Measurements from ENCODE around the gene CTU2.

The CTU2 gene

GRCh38 chr16:88694221-88695087, 11.8 kb upstream of the CTU2 start:
- no peak for TF ChIP-seq CTCF (IDR thresholded peaks at IDR 0.05; ENCODE audit: extremely low read depth, missing control alignments)

GRCh38 chr16:88695218-88695617, 11.1 kb upstream of the CTU2 start:
- TF ChIP-seq CTCF (IDR thresholded peaks at IDR 0.05; ENCODE audit: extremely low read depth, missing control alignments): no peak
- no peak for DNase-seq (ENCODE audit: low spot score)

More at GRCh38 chr16:88694221-88695087, 11.8 kb upstream of the CTU2 start:
- DNase-seq (ENCODE audit: low spot score): no peak

- no peak for TF ChIP-seq CTCF (IDR thresholded peaks at IDR 0.05; ENCODE audit: extremely low read depth, missing control alignments)
- no peak for DNase-seq (ENCODE audit: low spot score)
Observed at GRCh38 chr16:88695753-88696152, 10.6 kb upstream of the CTU2 start.

- TF ChIP-seq CTCF (IDR thresholded peaks at IDR 0.05; ENCODE audit: extremely low read depth, missing control alignments): no peak
- no peak for DNase-seq (ENCODE audit: low spot score)
Observed at GRCh38 chr16:88696441-88696840, 9.9 kb upstream of the CTU2 start.

GRCh38 chr16:88697116-88697830, 9.0 kb upstream of the CTU2 start:
- TF ChIP-seq CTCF (IDR thresholded peaks at IDR 0.05; ENCODE audit: extremely low read depth, missing control alignments): no peak
- DNase-seq (ENCODE audit: low spot score): no peak

GRCh38 chr16:88697831-88698615, 8.3 kb upstream of the CTU2 start:
- no peak for TF ChIP-seq CTCF (IDR thresholded peaks at IDR 0.05; ENCODE audit: extremely low read depth, missing control alignments)
- DNase-seq (ENCODE audit: low spot score): no peak

Data from GM20000 (cell line).